Measurements from ENCODE around the gene KRT74.
A peak's percentile ranks its signal among the peaks of the same experiment; 100 is the strongest.
"Not testable (repeated sequence)": the region's sequence is repeated elsewhere in the genome, so short reads cannot be mapped to it uniquely, and the experiment has no call there.

The KRT74 gene

GRCh38 chr12:52601671-52602070, 28.0 kb upstream of the KRT74 start:
- no peak for DNase-seq

- DNase-seq: no peak
Observed at GRCh38 chr12:52600941-52601481, 27.4 kb upstream of the KRT74 start, which contains the start of gene KRT72. TSS of gene KRT72 (minus strand) at chr12:52601463. CDS start at chr12:52601452, 11 bp downstream.

GRCh38 chr12:52600475-52600874, 26.8 kb upstream of the KRT74 start:
- no peak for DNase-seq

- no peak for DNase-seq
Observed at GRCh38 chr12:52600071-52600470, 26.4 kb upstream of the KRT74 start.

- no peak for DNase-seq
Observed at GRCh38 chr12:52598966-52599365, 25.3 kb upstream of the KRT74 start.

GRCh38 chr12:52594237-52594636, 20.6 kb upstream of the KRT74 start:
- not testable (repeated sequence) for DNase-seq

GRCh38 chr12:52591521-52591920, 17.9 kb upstream of the KRT74 start:
- DNase-seq: no peak

GRCh38 chr12:52590021-52590420, 16.4 kb upstream of the KRT74 start:
- DNase-seq: no peak

GRCh38 chr12:52587563-52587962, 13.9 kb upstream of the KRT74 start:
- DNase-seq: no peak

GRCh38 chr12:52585946-52586345, 12.3 kb upstream of the KRT74 start:
- no peak for DNase-seq

GRCh38 chr12:52585066-52585465, 11.4 kb upstream of the KRT74 start:
- DNase-seq: no peak

GRCh38 chr12:52584156-52584682, 10.6 kb upstream of the KRT74 start:
- no peak for DNase-seq

GRCh38 chr12:52582971-52583456, 9.4 kb upstream of the KRT74 start:
- peak; percentile 52 for DNase-seq

- DNase-seq: no peak
Observed at GRCh38 chr12:52582486-52582885, 8.8 kb upstream of the KRT74 start.

- no peak for DNase-seq
Observed at GRCh38 chr12:52581481-52581880, 7.8 kb upstream of the KRT74 start.

GRCh38 chr12:52581066-52581465, 7.4 kb upstream of the KRT74 start:
- DNase-seq: no peak

GRCh38 chr12:52580496-52580895, 6.9 kb upstream of the KRT74 start:
- no peak for DNase-seq

- DNase-seq: no peak
Observed at GRCh38 chr12:52579468-52580465, 6.1 kb upstream of the KRT74 start.

- no peak for DNase-seq
Observed at GRCh38 chr12:52578469-52578868, 4.8 kb upstream of the KRT74 start.

- no peak for DNase-seq
Observed at GRCh38 chr12:52577316-52577715, 3.7 kb upstream of the KRT74 start.

- DNase-seq: no peak
Observed at GRCh38 chr12:52575948-52576347, 2.3 kb upstream of the KRT74 start.

- no peak for DNase-seq
Observed at GRCh38 chr12:52575256-52575655, 1.6 kb upstream of the KRT74 start.

GRCh38 chr12:52573306-52573705, 337 bp downstream of the KRT74 start:
- DNase-seq: no peak

- no peak for DNase-seq
Observed at GRCh38 chr12:52570511-52570910, 3.1 kb downstream of the KRT74 start.

Data from midbrain (tissue), 1 donor.